ENCODE data around the gene SMARCA4.
"Not testable (repeated sequence)": the region's sequence is repeated elsewhere in the genome, so short reads cannot be mapped to it uniquely, and the experiment has no call there.

The SMARCA4 gene

DNA sequence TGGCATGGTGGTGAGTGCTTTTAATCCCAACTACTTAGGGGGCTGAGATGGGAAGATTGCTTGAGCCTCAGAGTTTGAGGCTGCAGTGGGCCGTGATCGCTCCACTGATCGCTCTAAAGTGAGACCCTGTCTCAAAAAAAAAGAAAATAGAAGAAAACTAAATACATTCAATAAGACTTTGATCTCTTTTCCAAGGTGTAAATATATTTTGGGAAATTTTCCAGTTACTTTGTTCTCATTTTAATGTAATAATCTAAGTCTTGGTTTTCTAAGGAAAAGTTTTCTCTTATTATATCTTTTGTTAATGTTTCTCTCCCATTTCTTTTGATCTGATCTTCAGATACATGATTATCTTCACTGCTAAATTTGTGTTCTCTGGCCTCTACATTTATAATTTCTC lies 138.0 kb downstream of the SMARCA4 start:
- no peak for DNase-seq (ENCODE audit: low spot score)

DNA sequence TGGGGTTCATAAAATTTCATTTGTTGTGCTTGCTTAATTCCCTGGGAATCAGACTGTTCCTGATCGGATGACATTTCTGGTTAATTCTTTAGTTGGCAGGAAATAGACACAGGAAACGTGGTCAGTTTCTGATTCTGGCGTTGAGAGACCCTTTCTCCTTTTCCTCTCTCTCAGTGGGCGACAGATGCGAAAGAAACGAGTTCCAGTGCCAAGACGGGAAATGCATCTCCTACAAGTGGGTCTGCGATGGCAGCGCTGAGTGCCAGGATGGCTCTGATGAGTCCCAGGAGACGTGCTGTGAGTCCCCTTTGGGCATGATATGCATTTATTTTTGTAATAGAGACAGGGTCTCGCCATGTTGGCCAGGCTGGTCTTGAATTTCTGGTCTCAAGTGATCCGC lies 139.2 kb downstream of the SMARCA4 start:
- DNase-seq (ENCODE audit: low spot score) = no peak

DNA sequence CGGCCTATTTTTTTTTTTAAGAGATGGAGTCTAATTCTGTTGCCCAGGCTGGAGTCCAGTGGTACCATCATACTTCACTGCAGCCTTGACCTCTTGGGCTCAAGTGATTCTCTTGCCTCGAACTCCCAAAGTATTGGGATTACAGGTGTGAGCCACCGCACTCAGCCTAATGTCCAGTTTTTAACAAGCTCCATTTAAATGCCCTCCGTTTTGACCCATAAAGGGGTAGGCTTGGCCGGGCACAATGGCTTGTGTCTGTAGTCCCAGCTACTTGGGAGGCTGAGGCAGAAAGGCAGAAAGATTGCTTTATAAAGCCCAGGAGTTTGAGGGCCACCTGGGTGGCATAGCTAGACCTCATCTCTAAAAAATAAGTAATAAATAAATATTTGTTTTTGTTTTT lies 140.2 kb downstream of the SMARCA4 start:
- DNase-seq (ENCODE audit: low spot score) = no peak

DNA sequence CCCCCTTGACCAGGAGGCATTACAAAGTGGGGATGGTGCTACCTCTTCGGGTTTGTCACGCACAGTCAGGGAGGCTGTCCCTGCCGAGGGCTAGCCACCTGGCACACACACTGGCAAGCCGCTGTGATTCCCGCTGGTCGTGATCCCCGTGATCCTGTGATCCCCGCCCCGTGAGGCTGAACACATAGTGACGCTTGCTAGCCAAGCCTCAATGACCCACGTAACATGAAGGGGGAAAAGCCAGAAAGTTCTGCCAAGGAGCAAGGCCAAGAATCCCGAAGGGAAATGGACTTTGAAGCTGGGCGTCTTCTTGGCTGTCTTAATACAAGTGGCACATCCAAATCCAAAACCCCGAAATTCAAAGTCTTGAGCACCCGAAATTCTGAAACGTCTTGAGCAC lies 142.1 kb downstream of the SMARCA4 start:
- no peak for DNase-seq (ENCODE audit: low spot score)

DNA sequence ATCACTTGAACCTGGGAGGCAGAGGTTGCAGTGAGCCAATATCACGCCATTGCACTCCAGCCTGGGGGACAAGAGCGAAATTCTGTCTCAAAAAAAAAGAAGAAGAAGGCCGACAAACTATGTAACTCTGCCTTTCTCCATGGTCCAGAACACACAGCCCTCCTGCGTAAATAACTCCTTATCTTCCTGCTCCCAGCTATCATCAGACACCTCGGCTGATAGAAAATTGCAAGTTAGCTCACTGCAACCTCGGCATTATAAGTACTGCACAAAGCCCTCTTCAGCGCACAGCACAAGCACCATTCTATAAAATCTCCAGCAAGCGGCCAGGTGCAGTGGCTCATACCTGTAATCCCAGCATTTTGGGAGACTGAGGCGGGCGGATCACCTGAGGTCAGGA lies 142.8 kb downstream of the SMARCA4 start:
- DNase-seq (ENCODE audit: low spot score) = not testable (repeated sequence)

DNA sequence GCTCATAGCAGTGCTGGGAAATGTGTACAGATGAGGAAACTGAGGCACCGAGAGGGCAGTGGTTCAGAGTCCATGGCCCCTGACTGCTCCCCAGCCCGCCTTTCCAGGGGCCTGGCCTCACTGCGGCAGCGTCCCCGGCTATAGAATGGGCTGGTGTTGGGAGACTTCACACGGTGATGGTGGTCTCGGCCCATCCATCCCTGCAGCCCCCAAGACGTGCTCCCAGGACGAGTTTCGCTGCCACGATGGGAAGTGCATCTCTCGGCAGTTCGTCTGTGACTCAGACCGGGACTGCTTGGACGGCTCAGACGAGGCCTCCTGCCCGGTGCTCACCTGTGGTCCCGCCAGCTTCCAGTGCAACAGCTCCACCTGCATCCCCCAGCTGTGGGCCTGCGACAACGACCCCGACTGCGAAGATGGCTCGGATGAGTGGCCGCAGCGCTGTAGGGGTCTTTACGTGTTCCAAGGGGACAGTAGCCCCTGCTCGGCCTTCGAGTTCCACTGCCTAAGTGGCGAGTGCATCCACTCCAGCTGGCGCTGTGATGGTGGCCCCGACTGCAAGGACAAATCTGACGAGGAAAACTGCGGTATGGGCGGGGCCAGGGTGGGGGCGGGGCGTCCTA lies 144.3 kb downstream of the SMARCA4 start:
- no peak for DNase-seq (ENCODE audit: low spot score)

DNA sequence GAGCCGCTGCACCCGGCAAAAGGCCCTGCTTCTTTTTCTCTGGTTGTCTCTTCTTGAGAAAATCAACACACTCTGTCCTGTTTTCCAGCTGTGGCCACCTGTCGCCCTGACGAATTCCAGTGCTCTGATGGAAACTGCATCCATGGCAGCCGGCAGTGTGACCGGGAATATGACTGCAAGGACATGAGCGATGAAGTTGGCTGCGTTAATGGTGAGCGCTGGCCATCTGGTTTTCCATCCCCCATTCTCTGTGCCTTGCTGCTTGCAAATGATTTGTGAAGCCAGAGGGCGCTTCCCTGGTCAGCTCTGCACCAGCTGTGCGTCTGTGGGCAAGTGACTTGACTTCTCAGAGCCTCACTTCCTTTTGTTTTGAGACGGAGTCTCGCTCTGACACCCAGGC lies 145.6 kb downstream of the SMARCA4 start:
- no peak for DNase-seq (ENCODE audit: low spot score)

DNA sequence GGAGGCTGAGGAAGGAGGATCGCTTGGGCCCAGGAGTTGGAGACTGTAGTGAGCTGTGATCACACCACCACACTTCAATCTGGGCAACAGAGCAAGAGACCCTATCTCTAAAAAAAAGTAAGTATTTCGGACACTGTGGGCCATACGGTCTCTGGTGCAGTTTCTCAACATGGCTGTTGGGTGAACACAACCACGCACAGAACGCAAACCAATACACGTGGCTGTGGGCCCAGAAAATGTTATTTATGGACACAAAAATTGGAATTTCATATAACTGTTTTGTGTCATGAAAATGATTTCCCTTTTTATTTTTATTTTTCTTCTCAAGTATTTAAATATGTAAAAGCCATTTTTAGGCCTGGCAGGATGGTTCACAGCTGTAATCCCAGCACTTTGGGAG lies 147.9 kb downstream of the SMARCA4 start:
- no peak for DNase-seq (ENCODE audit: low spot score)

DNA sequence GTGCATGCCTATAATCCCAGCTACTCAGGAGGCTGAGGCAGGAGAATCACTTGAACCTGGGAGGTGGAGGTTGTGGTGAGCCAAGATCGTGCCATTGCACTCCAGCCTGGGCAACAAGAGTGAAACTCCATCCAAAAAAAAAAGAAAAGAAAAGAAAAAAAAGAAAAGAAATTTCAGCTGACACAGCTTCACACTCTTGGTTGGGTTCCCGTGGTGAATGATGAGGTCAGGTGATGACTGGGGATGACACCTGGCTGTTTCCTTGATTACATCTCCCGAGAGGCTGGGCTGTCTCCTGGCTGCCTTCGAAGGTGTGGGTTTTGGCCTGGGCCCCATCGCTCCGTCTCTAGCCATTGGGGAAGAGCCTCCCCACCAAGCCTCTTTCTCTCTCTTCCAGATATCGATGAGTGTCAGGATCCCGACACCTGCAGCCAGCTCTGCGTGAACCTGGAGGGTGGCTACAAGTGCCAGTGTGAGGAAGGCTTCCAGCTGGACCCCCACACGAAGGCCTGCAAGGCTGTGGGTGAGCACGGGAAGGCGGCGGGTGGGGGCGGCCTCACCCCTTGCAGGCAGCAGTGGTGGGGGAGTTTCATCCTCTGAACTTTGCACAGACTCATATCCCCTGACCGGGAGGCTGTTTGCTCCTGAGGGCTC lies 150.4 kb downstream of the SMARCA4 start:
- no peak for DNase-seq (ENCODE audit: low spot score)

DNA sequence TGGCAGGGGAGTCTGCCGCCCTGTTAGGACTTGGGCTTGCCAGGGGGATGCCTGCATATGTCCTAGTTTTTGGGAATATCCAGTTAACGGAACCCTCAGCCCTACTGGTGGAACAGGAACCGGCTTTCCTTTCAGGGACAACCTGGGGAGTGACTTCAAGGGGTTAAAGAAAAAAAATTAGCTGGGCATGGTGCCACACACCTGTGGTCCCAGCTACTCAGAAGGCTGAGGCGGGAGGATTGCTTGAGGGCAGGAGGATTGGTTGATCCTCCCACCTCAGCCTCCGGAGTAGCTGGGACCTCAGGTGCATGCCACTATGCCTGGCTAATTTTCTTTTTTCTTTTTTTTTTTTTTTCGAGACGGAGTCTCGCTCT lies 150.9 kb downstream of the SMARCA4 start:
- no peak for DNase-seq (ENCODE audit: low spot score)
